Neuronal stem cell (in vitro differentiated cells): ENCODE data around the gene POU2AF2.

Source experiments
- DNase-seq: peaks from one replicate; pipeline ENCODE4 v3.0.0-alpha.2; 2013; ENCODE audit warnings: low spot score
- H2AFZ ChIP-seq: one replicate; pipeline ENCODE4 v1.6.1; 2013; ENCODE audit warnings: mild to moderate bottlenecking, low read length, inconsistent platforms
- H2AK5ac ChIP-seq: 2 replicates; pipeline ENCODE4 v1.6.1; 2013; ENCODE audit warnings: low read depth, mild to moderate bottlenecking, inconsistent platforms, low read length, moderate library complexity, mixed read lengths
- H2BK120ac ChIP-seq: 2 replicates; pipeline ENCODE4 v1.6.1; 2013; ENCODE audit warnings: low read depth, mild to moderate bottlenecking, inconsistent platforms, low read length, moderate library complexity, mixed read lengths
- H2BK12ac ChIP-seq: one replicate; pipeline ENCODE4 v1.6.1; 2013; ENCODE audit warnings: low read length, inconsistent platforms
- H2BK15ac ChIP-seq: 2 replicates; pipeline ENCODE4 v1.6.1; 2013; ENCODE audit warnings: mild to moderate bottlenecking, low read length, inconsistent platforms, mixed read lengths
- H2BK5ac ChIP-seq: one replicate; pipeline ENCODE4 v1.6.1; 2013; ENCODE audit warnings: inconsistent platforms, mild to moderate bottlenecking, low read length, moderate library complexity
- H3K14ac ChIP-seq: one replicate; pipeline ENCODE4 v1.6.1; 2013; ENCODE audit warnings: low read length, inconsistent platforms
- H3K18ac ChIP-seq: 2 replicates; pipeline ENCODE4 v1.6.1; 2013; ENCODE audit warnings: low read length, inconsistent platforms
- H3K23ac ChIP-seq: 2 replicates; pipeline ENCODE4 v1.6.1; 2013; ENCODE audit warnings: low read depth, mild to moderate bottlenecking, mixed read lengths, low read length, inconsistent platforms; ENCODE audit not compliant: poor library complexity
- H3K27ac ChIP-seq: replicated peaks from 3 replicates; pipeline ENCODE4 v1.5.1; 2013; ENCODE audit warnings: low read length, inconsistent platforms
- H3K27me3 ChIP-seq, 3 experiments: 2 replicates each; pipeline ENCODE4 v1.6.1; 2013; ENCODE audit warnings: low read length in 3 of 3, mild to moderate bottlenecking in 2 of 3, inconsistent platforms in 1 of 3, low read depth in 1 of 3, mixed read lengths in 1 of 3, moderate library complexity in 1 of 3; ENCODE audit not compliant: control insufficient read depth in 3 of 3, insufficient read depth in 3 of 3
- H3K36me3 ChIP-seq, 2 donors: replicated peaks in 1 of 2; 2 replicates each; pipeline ENCODE4 v1.6.1; 2013; ENCODE audit warnings: low read length in 2 of 2; ENCODE audit not compliant: control insufficient read depth in 2 of 2, insufficient read depth in 2 of 2
- H3K4ac ChIP-seq: 2 replicates; pipeline ENCODE4 v1.6.1; 2013; ENCODE audit warnings: inconsistent platforms, mild to moderate bottlenecking, low read length, moderate library complexity
- H3K4me1 ChIP-seq, 2 donors: 1 replicate in 1 of 2; 2 replicates in 1 of 2; pipeline ENCODE4 v1.6.1; 2013; ENCODE audit warnings: low read length in 2 of 2, low read depth in 1 of 2; ENCODE audit not compliant: control insufficient read depth in 2 of 2, insufficient read depth in 1 of 2
- H3K4me2 ChIP-seq: one replicate; pipeline ENCODE4 v1.6.1; 2013; ENCODE audit warnings: mild to moderate bottlenecking, low read length, inconsistent platforms; ENCODE audit not compliant: insufficient read depth, poor library complexity, severe bottlenecking
- H3K4me3 ChIP-seq, 2 donors: 2 replicates each; pipeline ENCODE4 v1.5.1; 2013; ENCODE audit warnings: low read length in 2 of 2, mild to moderate bottlenecking in 2 of 2, inconsistent platforms in 1 of 2, moderate library complexity in 1 of 2
- H3K79me1 ChIP-seq: one replicate; pipeline ENCODE4 v1.6.1; 2013; ENCODE audit warnings: low read depth, mild to moderate bottlenecking, inconsistent platforms, low read length, moderate library complexity
- H3K9ac ChIP-seq: one replicate; pipeline ENCODE4 v1.6.1; 2013; ENCODE audit warnings: mild to moderate bottlenecking, low read depth, low read length, inconsistent platforms; ENCODE audit not compliant: poor library complexity
- H3K9me3 ChIP-seq, 2 donors: replicated peaks in 1 of 2; 2 replicates each; pipeline versions ENCODE3 to v1.6.1; 2013; ENCODE audit warnings: low read length in 2 of 2, mild to moderate bottlenecking in 2 of 2, inconsistent platforms in 1 of 2, low read depth in 1 of 2, mixed read lengths in 1 of 2, moderate library complexity in 1 of 2; ENCODE audit not compliant: control insufficient read depth in 2 of 2, insufficient read depth in 1 of 2
- H4K8ac ChIP-seq: one replicate; pipeline ENCODE4 v1.6.1; 2013; ENCODE audit warnings: low read depth, mild to moderate bottlenecking, inconsistent platforms, low read length, moderate library complexity
- H4K91ac ChIP-seq: one replicate; pipeline ENCODE4 v1.6.1; 2013; ENCODE audit warnings: low read length, low read depth, mild to moderate bottlenecking, inconsistent platforms; ENCODE audit not compliant: poor library complexity
- WGBS, 2 donors: extraction: QIAGEN DNeasy Blood & Tissue Kit; methylation state at CpG; one replicate each; pipeline ENCODE4 v1.1.7; 2013; ENCODE audit warnings: missing lambda C conversion rate in 2 of 2, mixed read lengths in 1 of 2; ENCODE audit not compliant: insufficient read length in 2 of 2, insufficient replicate concordance in 1 of 2; ENCODE audit errors: extremely low coverage in 2 of 2; 5-methylcytosine and 5-hydroxymethylcytosine counted together

POU2AF2 gene

GRCh38 chr11:111297696-111298095 is 52.2 kb downstream of the POU2AF2 start:
- Histone ChIP-seq H3K27me3 (peaks cover 0 to 60% (median 23%) of the 10 kb centered on the region in 3 experiments), H2AK5ac (no peak overlapping the region), H3K36me3 (no peaks in the 10 kb centered on the region), H3K4me3 (no peak overlapping the region), H3K18ac (no peak overlapping the region), H4K8ac (no peak overlapping the region), H2BK5ac (no peak overlapping the region), H3K4ac (no peak overlapping the region), H2AFZ (no peak overlapping the region), H3K27ac (no peak overlapping the region), H2BK12ac (no peak overlapping the region), H3K4me2 (no peak overlapping the region), H2BK120ac (no peak overlapping the region), H3K79me1 (no peaks in the 10 kb centered on the region), H3K9ac (no peak overlapping the region), H3K4me1 (peaks cover 2% of the 10 kb centered on the region in 2 donors), H3K9me3 (no peaks in the 10 kb centered on the region), H4K91ac (no peak overlapping the region), H2BK15ac (no peak overlapping the region), H3K14ac (no peak overlapping the region), H3K23ac (no peak overlapping the region)
- DNase-seq, result no peak
- WGBS, 2 donors, result no CpG with 5 or more reads among the region's 10 CpGs

GRCh38 chr11:111298413-111299100 is 53.0 kb downstream of the POU2AF2 start, which contains the start of gene POU2AF3:
POU2AF3 (plus strand) TSS chr11:111298546; CDS start chr11:111298582, 36 bp downstream.
- Histone ChIP-seq H3K36me3 (no peaks in the 10 kb centered on the region), H3K27me3 (peaks cover 0 to 68% (median 23%) of the 10 kb centered on the region in 3 experiments), H3K4ac (no peak within 1 kb of the TSS), H2BK5ac (peak within 1 kb of the TSS; percentile 44), H2AFZ (peak within 1 kb of the TSS; percentile 89), H2BK15ac (peak within 1 kb of the TSS; percentile 68), H4K91ac (no peak within 1 kb of the TSS), H4K8ac (no peak within 1 kb of the TSS), H3K14ac (no peak within 1 kb of the TSS), H3K27ac (no peak within 1 kb of the TSS), H2BK12ac (peak within 1 kb of the TSS; percentile 58), H3K18ac (peak within 1 kb of the TSS; percentile 99), H3K4me3 (peak within 1 kb of the TSS; percentile 29 to 87), H2BK120ac (peak within 1 kb of the TSS; percentile 14), H2AK5ac (no peak within 1 kb of the TSS), H3K4me2 (peak within 1 kb of the TSS; percentile 82), H3K4me1 (peaks cover 2% of the 10 kb centered on the region in 2 donors), H3K23ac (peak within 1 kb of the TSS; percentile 52), H3K79me1 (no peaks in the 10 kb centered on the region), H3K9ac (peak within 1 kb of the TSS; percentile 89), H3K9me3 (no peaks in the 10 kb centered on the region)
- no peak for DNase-seq
- no CpG with 5 or more reads among the region's 57 CpGs for WGBS, 2 donors

GRCh38 chr11:111299101-111300026 is 53.8 kb downstream of the POU2AF2 start:
- no peak overlapping the region for H3K27ac ChIP-seq
- H2BK15ac ChIP-seq, result peak overlapping the region; percentile 79
- peaks cover 2% of the 10 kb centered on the region in 2 donors for H3K4me1 ChIP-seq
- no CpG with 5 or more reads among the region's 77 CpGs for WGBS, 2 donors
- peak overlapping the region; percentile 44 for H2BK5ac ChIP-seq
- H2AFZ ChIP-seq, result peak overlapping the region; percentile 89
- H3K27me3 ChIP-seq, result peaks cover 0 to 69% (median 23%) of the 10 kb centered on the region in 3 experiments
- H3K9ac ChIP-seq, result peak overlapping the region; percentile 89
- no peak overlapping the region for H3K14ac ChIP-seq
- H3K36me3 ChIP-seq, result no peaks in the 10 kb centered on the region
- peak overlapping the region; percentile 82 for H3K4me2 ChIP-seq
- H2BK120ac ChIP-seq, result peak overlapping the region; percentile 14
- H3K79me1 ChIP-seq, result no peaks in the 10 kb centered on the region
- no peak overlapping the region for H2AK5ac ChIP-seq
- no peaks in the 10 kb centered on the region for H3K9me3 ChIP-seq
- H3K4me3 ChIP-seq, result peak overlapping the region; percentile 29 to 87
- H4K8ac ChIP-seq, result no peak overlapping the region
- H3K23ac ChIP-seq, result peak overlapping the region; percentile 57
- DNase-seq, result peak; percentile 52
- no peak overlapping the region for H4K91ac ChIP-seq
- no peak overlapping the region for H3K4ac ChIP-seq
- H3K18ac ChIP-seq, result peak overlapping the region; percentile 99
- H2BK12ac ChIP-seq, result no peak overlapping the region

GRCh38 chr11:111300569-111300968 is 55.0 kb downstream of the POU2AF2 start:
- Histone ChIP-seq H3K79me1 (no peaks in the 10 kb centered on the region), H3K4me1 (peaks cover 2% of the 10 kb centered on the region in 2 donors)
- no CpG with 5 or more reads among the region's 9 CpGs for WGBS, 2 donors

More at GRCh38 chr11:111300569-111300968, 55.0 kb downstream of the POU2AF2 start:
- Histone ChIP-seq H2BK5ac (no peak overlapping the region), H3K14ac (peak overlapping the region; percentile 1), H2AK5ac (peak overlapping the region; percentile 20), H3K36me3 (no peaks in the 10 kb centered on the region), H2BK15ac (no peak overlapping the region), H3K9me3 (no peaks in the 10 kb centered on the region), H3K4ac (no peak overlapping the region), H4K91ac (no peak overlapping the region), H2BK12ac (no peak overlapping the region), H2AFZ (no peak overlapping the region), H3K4me3 (no peak overlapping the region), H3K23ac (no peak overlapping the region), H2BK120ac (no peak overlapping the region), H3K27me3 (peaks cover 0 to 77% (median 23%) of the 10 kb centered on the region in 3 experiments), H3K9ac (no peak overlapping the region), H3K27ac (no peak overlapping the region), H3K4me2 (no peak overlapping the region), H4K8ac (no peak overlapping the region), H3K18ac (no peak overlapping the region)
- DNase-seq, result no peak
